PC-9 (cell line): Measurements from ENCODE around the gene TP53RK.

Experiments used
- CTCF ChIP-seq: fragments of 200-600 bp; sonication (generic); conservative IDR thresholded peaks from 2 replicates; pipeline ENCODE4 v1.6.1; 2017; ENCODE audit warnings: mixed run types, antibody characterized with exemption, mild to moderate bottlenecking, moderate library complexity
- EZH2 ChIP-seq: fragments of 200-600 bp; sonication (generic); IDR thresholded peaks from 2 replicates; pipeline ENCODE4 v1.8.0; 2017; ENCODE audit warnings: antibody characterized with exemption, low read depth

- TF ChIP-seq CTCF = no peak
- no peak for TF ChIP-seq EZH2
These were observed 15.6 kb downstream of the TP53RK start for GRCh38 chr20:46673394-46674252.
